KOPT-K1 (cell line): ENCODE results near the gene PTS.

Source experiments
- H3K27ac ChIP-seq: fragments of 200-600 bp; sonication (generic); 2 replicates; pipeline ENCODE4 v1.5.1; 2016; ENCODE audit warnings: antibody characterized with exemption, mild to moderate bottlenecking, low read depth, low read length; ENCODE audit not compliant: poor library complexity, severe bottlenecking
- H3K36me3 ChIP-seq: fragments of 200-600 bp; sonication (generic); 2 replicates; pipeline ENCODE4 v1.5.1; 2017; ENCODE audit warnings: antibody characterized with exemption, mild to moderate bottlenecking, low read length, moderate library complexity; ENCODE audit not compliant: insufficient read depth
- H3K9me3 ChIP-seq: fragments of 200-600 bp; sonication (generic); 2 replicates; pipeline ENCODE4 v1.5.1; 2017; ENCODE audit warnings: antibody characterized with exemption, low read length, mild to moderate bottlenecking; ENCODE audit not compliant: insufficient read depth, poor library complexity, severe bottlenecking

Gene PTS

GRCh38 chr11:112267188-112267591 lies 41.0 kb downstream of the PTS start:
- Histone ChIP-seq H3K27ac (no peak overlapping the region), H3K9me3 (no peaks in the 10 kb centered on the region), H3K36me3 (no peaks in the 10 kb centered on the region)

- Histone ChIP-seq H3K9me3 (no peaks in the 10 kb centered on the region), H3K36me3 (no peaks in the 10 kb centered on the region), H3K27ac (no peak overlapping the region)
Observed at GRCh38 chr11:112268406-112268805, 42.2 kb downstream of the PTS start.

- Histone ChIP-seq H3K9me3 (no peaks in the 10 kb centered on the region), H3K27ac (no peak overlapping the region), H3K36me3 (no peaks in the 10 kb centered on the region)
Observed at GRCh38 chr11:112269139-112269538, 42.9 kb downstream of the PTS start.

- no peak overlapping the region for H3K27ac ChIP-seq
- no peaks in the 10 kb centered on the region for H3K36me3 ChIP-seq
- no peaks in the 10 kb centered on the region for H3K9me3 ChIP-seq
Observed at GRCh38 chr11:112270551-112271180, 44.4 kb downstream of the PTS start.

- Histone ChIP-seq H3K27ac (no peak overlapping the region), H3K36me3 (no peaks in the 10 kb centered on the region), H3K9me3 (no peaks in the 10 kb centered on the region)
Observed at GRCh38 chr11:112271242-112271641, 45.0 kb downstream of the PTS start.

- H3K9me3 ChIP-seq: no peaks in the 10 kb centered on the region
- no peak overlapping the region for H3K27ac ChIP-seq
- no peaks in the 10 kb centered on the region for H3K36me3 ChIP-seq
Observed at GRCh38 chr11:112273066-112273465, 46.8 kb downstream of the PTS start.

- Histone ChIP-seq H3K9me3 (no peaks in the 10 kb centered on the region), H3K27ac (no peak overlapping the region), H3K36me3 (no peaks in the 10 kb centered on the region)
Observed at GRCh38 chr11:112274007-112274783, 48.0 kb downstream of the PTS start.

GRCh38 chr11:112277029-112277428 lies 50.8 kb downstream of the PTS start:
- H3K36me3 ChIP-seq: no peaks in the 10 kb centered on the region
- no peaks in the 10 kb centered on the region for H3K9me3 ChIP-seq
- no peak overlapping the region for H3K27ac ChIP-seq

- Histone ChIP-seq H3K9me3 (no peaks in the 10 kb centered on the region), H3K27ac (no peak overlapping the region), H3K36me3 (no peaks in the 10 kb centered on the region)
Observed at GRCh38 chr11:112277941-112278340, 51.7 kb downstream of the PTS start.

GRCh38 chr11:112278803-112279202 lies 52.6 kb downstream of the PTS start:
- Histone ChIP-seq H3K27ac (no peak overlapping the region), H3K36me3 (no peaks in the 10 kb centered on the region), H3K9me3 (no peaks in the 10 kb centered on the region)

GRCh38 chr11:112279901-112280267 lies 53.7 kb downstream of the PTS start:
- H3K36me3 ChIP-seq: no peaks in the 10 kb centered on the region
- no peak overlapping the region for H3K27ac ChIP-seq

GRCh38 chr11:112280268-112281126 lies 54.3 kb downstream of the PTS start:
- peak overlapping the region; percentile 46 for H3K27ac ChIP-seq
- no peaks in the 10 kb centered on the region for H3K36me3 ChIP-seq
- H3K9me3 ChIP-seq: no peaks in the 10 kb centered on the region

More at GRCh38 chr11:112279901-112280267, 53.7 kb downstream of the PTS start:
- H3K9me3 ChIP-seq: no peaks in the 10 kb centered on the region

- Histone ChIP-seq H3K36me3 (no peaks in the 10 kb centered on the region), H3K27ac (no peak overlapping the region), H3K9me3 (no peaks in the 10 kb centered on the region)
Observed at GRCh38 chr11:112281726-112282125, 55.5 kb downstream of the PTS start.
